Liver (tissue), 9 donors: ENCODE measurements around the gene DYRK1A. TPM values are rescaled to one million over a fixed set of nuclear protein-coding genes. Genes with fewer than 3 reads are reported as not detected.

Experiments
- DNase-seq: peaks from one replicate; pipeline ENCODE4 v3.0.0-alpha.2; 2017; ENCODE audit warnings: low spot score
- H3K27ac ChIP-seq, 2 donors: one replicate each; pipeline ENCODE4 v1.7.0; 2013; ENCODE audit warnings: inconsistent platforms in 2 of 2, low read length in 2 of 2, control low read depth in 1 of 2, low read depth in 1 of 2, mild to moderate bottlenecking in 1 of 2
- H3K27me3 ChIP-seq, 4 donors: one replicate each; pipeline versions ENCODE4 v1.6.1 to v1.7.0; 2013; ENCODE audit warnings: low read length in 3 of 4, inconsistent platforms in 1 of 4, mild to moderate bottlenecking in 1 of 4, moderate library complexity in 1 of 4; ENCODE audit not compliant: control insufficient read depth in 4 of 4, insufficient read depth in 4 of 4
- H3K36me3 ChIP-seq, 4 donors: one replicate each; pipeline versions ENCODE4 v1.6.1 to v1.7.0; 2013; ENCODE audit warnings: low read length in 3 of 4, mild to moderate bottlenecking in 3 of 4, low read depth in 1 of 4, moderate library complexity in 1 of 4; ENCODE audit not compliant: control insufficient read depth in 4 of 4, insufficient read depth in 3 of 4
- H3K4me1 ChIP-seq, 4 donors: one replicate each; pipeline versions ENCODE4 v1.6.1 to v1.7.0; 2013; ENCODE audit warnings: low read length in 3 of 4, mild to moderate bottlenecking in 3 of 4, moderate library complexity in 1 of 4; ENCODE audit not compliant: control insufficient read depth in 4 of 4, insufficient read depth in 4 of 4
- H3K4me3 ChIP-seq, 3 donors: one replicate each; pipeline versions ENCODE4 v1.6.1 to v1.7.0; 2013; ENCODE audit warnings: low read length in 3 of 3, control low read depth in 1 of 3, low read depth in 1 of 3, mild to moderate bottlenecking in 1 of 3
- H3K9ac ChIP-seq, 2 donors: one replicate each; pipeline ENCODE4 v1.7.0; 2013; ENCODE audit warnings: low read length in 2 of 2, mild to moderate bottlenecking in 2 of 2, moderate library complexity in 2 of 2, control low read depth in 1 of 2, low read depth in 1 of 2
- H3K9me3 ChIP-seq, 4 donors: one replicate each; pipeline versions ENCODE4 v1.6.1 to v1.7.0; 2013; ENCODE audit warnings: low read length in 3 of 4; ENCODE audit not compliant: control insufficient read depth in 4 of 4
- EGR1 ChIP-seq, 2 donors: IDR thresholded peaks; 2 replicates each; pipeline ENCODE4 v1.6.1; 2016 to 2018; ENCODE audit warnings: antibody characterized with exemption in 2 of 2, low read depth in 2 of 2
- FOXA1 ChIP-seq: IDR thresholded peaks from 2 replicates; pipeline ENCODE4 v1.6.1; 2016; ENCODE audit warnings: antibody characterized with exemption
- FOXA2 ChIP-seq: IDR thresholded peaks from 2 replicates; pipeline ENCODE4 v1.6.1; 2016; ENCODE audit warnings: antibody characterized with exemption
- GABPA ChIP-seq, 2 donors: IDR thresholded peaks in 1 of 2; conservative IDR thresholded peaks in 1 of 2; 2 replicates each; pipeline ENCODE4 v1.6.1; 2016; ENCODE audit warnings: antibody characterized with exemption in 2 of 2, mild to moderate bottlenecking in 1 of 2, moderate library complexity in 1 of 2
- HNF4A ChIP-seq, 2 donors: conservative IDR thresholded peaks; 2 replicates each; pipeline ENCODE4 v1.6.1; 2016; ENCODE audit warnings: antibody characterized with exemption in 2 of 2, mild to moderate bottlenecking in 2 of 2
- HNF4G ChIP-seq: IDR thresholded peaks from 2 replicates; pipeline ENCODE4 v1.6.1; 2016; ENCODE audit warnings: antibody characterized with exemption
- JUND ChIP-seq, 2 donors: IDR thresholded peaks; 2 replicates each; pipeline ENCODE4 v1.6.1; 2016; ENCODE audit warnings: antibody characterized with exemption in 2 of 2
- MAX ChIP-seq: IDR thresholded peaks from 2 replicates; pipeline ENCODE4 v1.6.1; 2016; ENCODE audit warnings: antibody characterized with exemption
- NR2F2 ChIP-seq: IDR thresholded peaks from 2 replicates; pipeline ENCODE4 v1.6.1; 2016; ENCODE audit warnings: antibody characterized with exemption
- RAD21 ChIP-seq, 2 donors: IDR thresholded peaks; 2 replicates each; pipeline ENCODE4 v1.6.1; 2016; ENCODE audit warnings: antibody characterized with exemption in 2 of 2, mild to moderate bottlenecking in 2 of 2
- RXRA ChIP-seq, 2 donors: IDR thresholded peaks; 2 replicates each; pipeline ENCODE4 v1.6.1; 2017 to 2018; ENCODE audit warnings: antibody characterized with exemption in 2 of 2, mild to moderate bottlenecking in 1 of 2
- SP1 ChIP-seq: IDR thresholded peaks from 2 replicates; pipeline ENCODE4 v1.6.1; 2018; ENCODE audit warnings: antibody characterized with exemption, mild to moderate bottlenecking
- TAF1 ChIP-seq: conservative IDR thresholded peaks from 2 replicates; pipeline ENCODE4 v1.6.1; 2016; ENCODE audit warnings: antibody characterized with exemption, mild to moderate bottlenecking
- YY1 ChIP-seq: IDR thresholded peaks from 2 replicates; pipeline ENCODE4 v1.6.1; 2016; ENCODE audit warnings: antibody characterized with exemption, mild to moderate bottlenecking
- WGBS: extraction: QIAGEN DNeasy Blood & Tissue Kit; methylation state at CpG from one replicate; pipeline ENCODE4 v1.1.7; 2013; 5-methylcytosine and 5-hydroxymethylcytosine counted together
- polyA plus RNA-seq, 2 donors: library from polyadenylated mRNA; stranded (reverse) in 1 of 2; unstranded in 1 of 2; fragments of 200-250 nt in 1 of 2; fragments of >200 nt in 1 of 2; fragmentation: Nextera tagmentation in 1 of 2; extraction: Ambion mirVana in 1 of 2; gene quantifications; one replicate each; pipeline versions ENCODE4 v1.2.1 to v1.2.3, GENCODE V29; 2013 to 2015
- total RNA-seq, 2 donors: library from RNA; depleted of rRNA; stranded (reverse); fragments of >200 nt; gene quantifications; one replicate each; pipeline ENCODE4 v1.2.3, GENCODE V29; 2014
- TF ChIP-seq, protein P1 (sequence below): fragments of 150-350 bp; IDR thresholded peaks from 2 replicates; pipeline ENCODE4 v1.5.1; 2017; ENCODE audit warnings: improper control_type of control experiment, low read depth, low read length; ENCODE audit not compliant: missing input control
- TF ChIP-seq, protein P2 (sequence below): IDR thresholded peaks from 2 replicates; pipeline ENCODE4 v1.6.1; 2016; ENCODE audit warnings: antibody characterized with exemption
- TF ChIP-seq, protein P3 (sequence below): IDR thresholded peaks from 2 replicates; pipeline ENCODE4 v1.6.1; 2016; ENCODE audit warnings: antibody characterized with exemption
- TF ChIP-seq, protein P4 (sequence below): IDR thresholded peaks from 2 replicates; pipeline ENCODE4 v1.6.1; 2016; ENCODE audit warnings: antibody characterized with exemption, mild to moderate bottlenecking
- donor health status: healthy.
- donor health status: healthy.
- donor health status: healthy.
- donor health status: healthy.
- donor health status: healthy.

Gene DYRK1A
- total and polyA plus RNA-seq, 4 donors: 5.1 to 58.3 (median 22.9) TPM

DNA sequence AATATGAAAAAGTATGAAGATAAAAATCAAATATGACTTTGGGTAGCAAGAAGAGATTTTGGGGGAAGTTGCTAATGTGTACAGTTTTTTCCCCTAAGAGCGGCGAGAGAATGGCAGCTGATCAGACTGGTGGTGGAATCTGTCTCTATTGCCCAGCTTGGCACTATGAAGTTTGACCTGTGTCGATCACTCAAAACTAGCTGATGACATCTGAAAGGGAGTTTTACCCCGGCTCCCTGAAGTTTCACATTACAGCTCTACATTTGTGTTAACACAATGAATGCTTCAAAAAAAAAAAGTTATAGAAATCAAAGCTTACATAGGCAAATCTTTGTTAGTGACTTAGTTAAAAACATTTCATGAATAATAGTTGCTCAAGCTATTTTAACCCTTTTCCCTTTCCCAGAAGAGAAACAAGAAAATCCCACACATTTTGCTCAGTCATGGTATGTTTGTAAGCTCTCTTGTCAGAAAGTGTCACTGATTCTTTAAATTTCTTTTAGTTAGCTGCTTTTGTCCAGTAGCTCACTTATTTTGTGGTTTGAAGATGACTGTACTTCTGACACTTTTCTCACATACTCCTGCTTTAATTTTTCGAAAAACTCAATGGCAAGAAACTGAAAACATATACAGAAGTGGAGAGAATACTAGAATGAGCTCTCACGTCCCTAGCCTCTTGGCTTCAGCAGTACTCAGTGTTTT is 41.3 kb downstream of the DYRK1A start:
- WGBS: 35% methylated on average over 6 of the region's 6 CpGs
- H3K9me3 ChIP-seq: no peaks in the 10 kb centered on the region
- no peak overlapping the region for H3K4me3 ChIP-seq
- peak overlapping the region; percentile 3 to 19 for H3K27ac ChIP-seq
- peak overlapping the region in 1 of 2 donors; percentile 25 for H3K9ac ChIP-seq
- H3K27me3 ChIP-seq: no peaks in the 10 kb centered on the region
- no peaks in the 10 kb centered on the region for H3K36me3 ChIP-seq
- peaks cover 8 to 41% (median 30%) of the 10 kb centered on the region in 4 donors for H3K4me1 ChIP-seq
- no peak for DNase-seq
- TF ChIP-seq TAF1 (no peak), YY1 (peak; percentile 44), NR2F2 (no peak), EGR1 (IDR thresholded peaks at IDR 0.05; ENCODE audit: low read depth in 2 of 2) (no peak), SP1 (peak; percentile 8), HNF4A (conservative IDR thresholded peaks at IDR 0.05) (peak; percentile 73 to 79), FOXA1 (no peak), RAD21 (IDR thresholded peaks at IDR 0.05) (peak in 1 of 2 donors; percentile 29), HNF4G (peak; percentile 33), MAX (no peak), RXRA (IDR thresholded peaks at IDR 0.05) (peak in 1 of 2 donors; percentile 27), FOXA2 (no peak), JUND (IDR thresholded peaks at IDR 0.05) (no peak), GABPA (IDR thresholded peaks at IDR 0.05 in 1 of 2, conservative IDR thresholded peaks at IDR 0.05 in 1 of 2) (no peak)
- TF ChIP-seq, protein P1, sequence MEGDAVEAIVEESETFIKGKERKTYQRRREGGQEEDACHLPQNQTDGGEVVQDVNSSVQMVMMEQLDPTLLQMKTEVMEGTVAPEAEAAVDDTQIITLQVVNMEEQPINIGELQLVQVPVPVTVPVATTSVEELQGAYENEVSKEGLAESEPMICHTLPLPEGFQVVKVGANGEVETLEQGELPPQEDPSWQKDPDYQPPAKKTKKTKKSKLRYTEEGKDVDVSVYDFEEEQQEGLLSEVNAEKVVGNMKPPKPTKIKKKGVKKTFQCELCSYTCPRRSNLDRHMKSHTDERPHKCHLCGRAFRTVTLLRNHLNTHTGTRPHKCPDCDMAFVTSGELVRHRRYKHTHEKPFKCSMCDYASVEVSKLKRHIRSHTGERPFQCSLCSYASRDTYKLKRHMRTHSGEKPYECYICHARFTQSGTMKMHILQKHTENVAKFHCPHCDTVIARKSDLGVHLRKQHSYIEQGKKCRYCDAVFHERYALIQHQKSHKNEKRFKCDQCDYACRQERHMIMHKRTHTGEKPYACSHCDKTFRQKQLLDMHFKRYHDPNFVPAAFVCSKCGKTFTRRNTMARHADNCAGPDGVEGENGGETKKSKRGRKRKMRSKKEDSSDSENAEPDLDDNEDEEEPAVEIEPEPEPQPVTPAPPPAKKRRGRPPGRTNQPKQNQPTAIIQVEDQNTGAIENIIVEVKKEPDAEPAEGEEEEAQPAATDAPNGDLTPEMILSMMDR: no peak
- TF ChIP-seq, protein P2, sequence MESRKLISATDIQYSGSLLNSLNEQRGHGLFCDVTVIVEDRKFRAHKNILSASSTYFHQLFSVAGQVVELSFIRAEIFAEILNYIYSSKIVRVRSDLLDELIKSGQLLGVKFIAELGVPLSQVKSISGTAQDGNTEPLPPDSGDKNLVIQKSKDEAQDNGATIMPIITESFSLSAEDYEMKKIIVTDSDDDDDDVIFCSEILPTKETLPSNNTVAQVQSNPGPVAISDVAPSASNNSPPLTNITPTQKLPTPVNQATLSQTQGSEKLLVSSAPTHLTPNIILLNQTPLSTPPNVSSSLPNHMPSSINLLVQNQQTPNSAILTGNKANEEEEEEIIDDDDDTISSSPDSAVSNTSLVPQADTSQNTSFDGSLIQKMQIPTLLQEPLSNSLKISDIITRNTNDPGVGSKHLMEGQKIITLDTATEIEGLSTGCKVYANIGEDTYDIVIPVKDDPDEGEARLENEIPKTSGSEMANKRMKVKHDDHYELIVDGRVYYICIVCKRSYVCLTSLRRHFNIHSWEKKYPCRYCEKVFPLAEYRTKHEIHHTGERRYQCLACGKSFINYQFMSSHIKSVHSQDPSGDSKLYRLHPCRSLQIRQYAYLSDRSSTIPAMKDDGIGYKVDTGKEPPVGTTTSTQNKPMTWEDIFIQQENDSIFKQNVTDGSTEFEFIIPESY: peak; percentile 18
- TF ChIP-seq, protein P3, sequence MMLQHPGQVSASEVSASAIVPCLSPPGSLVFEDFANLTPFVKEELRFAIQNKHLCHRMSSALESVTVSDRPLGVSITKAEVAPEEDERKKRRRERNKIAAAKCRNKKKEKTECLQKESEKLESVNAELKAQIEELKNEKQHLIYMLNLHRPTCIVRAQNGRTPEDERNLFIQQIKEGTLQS: no peak
- TF ChIP-seq, protein P4, sequence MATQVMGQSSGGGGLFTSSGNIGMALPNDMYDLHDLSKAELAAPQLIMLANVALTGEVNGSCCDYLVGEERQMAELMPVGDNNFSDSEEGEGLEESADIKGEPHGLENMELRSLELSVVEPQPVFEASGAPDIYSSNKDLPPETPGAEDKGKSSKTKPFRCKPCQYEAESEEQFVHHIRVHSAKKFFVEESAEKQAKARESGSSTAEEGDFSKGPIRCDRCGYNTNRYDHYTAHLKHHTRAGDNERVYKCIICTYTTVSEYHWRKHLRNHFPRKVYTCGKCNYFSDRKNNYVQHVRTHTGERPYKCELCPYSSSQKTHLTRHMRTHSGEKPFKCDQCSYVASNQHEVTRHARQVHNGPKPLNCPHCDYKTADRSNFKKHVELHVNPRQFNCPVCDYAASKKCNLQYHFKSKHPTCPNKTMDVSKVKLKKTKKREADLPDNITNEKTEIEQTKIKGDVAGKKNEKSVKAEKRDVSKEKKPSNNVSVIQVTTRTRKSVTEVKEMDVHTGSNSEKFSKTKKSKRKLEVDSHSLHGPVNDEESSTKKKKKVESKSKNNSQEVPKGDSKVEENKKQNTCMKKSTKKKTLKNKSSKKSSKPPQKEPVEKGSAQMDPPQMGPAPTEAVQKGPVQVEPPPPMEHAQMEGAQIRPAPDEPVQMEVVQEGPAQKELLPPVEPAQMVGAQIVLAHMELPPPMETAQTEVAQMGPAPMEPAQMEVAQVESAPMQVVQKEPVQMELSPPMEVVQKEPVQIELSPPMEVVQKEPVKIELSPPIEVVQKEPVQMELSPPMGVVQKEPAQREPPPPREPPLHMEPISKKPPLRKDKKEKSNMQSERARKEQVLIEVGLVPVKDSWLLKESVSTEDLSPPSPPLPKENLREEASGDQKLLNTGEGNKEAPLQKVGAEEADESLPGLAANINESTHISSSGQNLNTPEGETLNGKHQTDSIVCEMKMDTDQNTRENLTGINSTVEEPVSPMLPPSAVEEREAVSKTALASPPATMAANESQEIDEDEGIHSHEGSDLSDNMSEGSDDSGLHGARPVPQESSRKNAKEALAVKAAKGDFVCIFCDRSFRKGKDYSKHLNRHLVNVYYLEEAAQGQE: no peak
